GM12875 (cell line): ENCODE results near the gene NFAT5.

ENCODE experiments used
- H3K4me3 ChIP-seq: one replicate; pipeline ENCODE4 v1.5.1; 2011; ENCODE audit warnings: low read depth, low read length, control low read depth
- CTCF ChIP-seq: IDR thresholded peaks from 2 replicates; pipeline ENCODE4 v1.5.1; 2011; ENCODE audit warnings: low read depth, mild to moderate bottlenecking, control low read depth, inconsistent platforms, low read length, moderate library complexity, borderline replicate concordance; ENCODE audit not compliant: insufficient read depth

NFAT5 gene

GRCh38 chr16:69654280-69654931, 88.6 kb downstream of the NFAT5 start:
- TF ChIP-seq CTCF, result no peak
- H3K4me3 ChIP-seq, result no peak overlapping the region

- no peak for TF ChIP-seq CTCF
- H3K4me3 ChIP-seq, result no peak overlapping the region
These were observed 94.4 kb downstream of the NFAT5 start for GRCh38 chr16:69660166-69660565.

- TF ChIP-seq CTCF, result no peak
- H3K4me3 ChIP-seq, result no peak overlapping the region
These were observed 97.1 kb downstream of the NFAT5 start for GRCh38 chr16:69662901-69663300.

- no peak overlapping the region for H3K4me3 ChIP-seq
- TF ChIP-seq CTCF, result no peak
These were observed 98.1 kb downstream of the NFAT5 start for GRCh38 chr16:69663846-69664245.

GRCh38 chr16:69669577-69669976, 103.8 kb downstream of the NFAT5 start:
- no peak for TF ChIP-seq CTCF
- no peak overlapping the region for H3K4me3 ChIP-seq

- no peak overlapping the region for H3K4me3 ChIP-seq
- no peak for TF ChIP-seq CTCF
These were observed 106.7 kb downstream of the NFAT5 start for GRCh38 chr16:69672315-69672997.

- no peak overlapping the region for H3K4me3 ChIP-seq
- TF ChIP-seq CTCF, result no peak
These were observed 107.4 kb downstream of the NFAT5 start for GRCh38 chr16:69672998-69673713.
